SK-N-MC (cell line): Measurements from ENCODE around the gene BCAS3.

Source experiments
- EZH2 ChIP-seq: fragments of 200-600 bp; sonication (generic); IDR thresholded peaks from one replicate; pipeline ENCODE4 v1.6.1; 2017; ENCODE audit warnings: antibody characterized with exemption
- POLR2AphosphoS5 ChIP-seq: IDR thresholded peaks from 2 replicates; pipeline ENCODE4 v1.6.1; 2012; ENCODE audit warnings: mild to moderate bottlenecking, low read depth, low read length, borderline replicate concordance

- TF ChIP-seq POLR2AphosphoS5: no peak
- no peak for TF ChIP-seq EZH2
These were observed 62.9 kb downstream of the BCAS3 start for GRCh38 chr17:60740584-60740983.
